ENCODE results near the gene GANC.

GANC gene

DNA sequence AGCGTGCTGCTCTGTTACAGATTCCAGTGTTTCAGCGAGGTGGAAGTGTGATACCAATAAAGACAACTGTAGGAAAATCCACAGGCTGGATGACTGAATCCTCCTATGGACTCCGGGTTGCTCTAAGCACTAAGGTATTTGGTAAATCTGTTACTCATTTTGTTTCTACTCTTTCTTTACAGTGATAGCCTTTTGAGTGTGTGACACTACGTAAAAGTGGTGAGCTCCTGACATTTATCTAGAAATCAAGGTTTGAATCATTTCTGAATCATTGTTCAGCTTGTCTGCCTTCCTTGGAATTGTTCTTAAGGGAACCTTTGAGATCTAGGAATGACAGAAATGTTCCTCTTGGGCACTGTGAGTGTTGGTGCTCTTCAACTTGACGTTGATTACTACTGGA lies 75.1 kb downstream of the GANC start:
- no peak for DNase-seq

DNA sequence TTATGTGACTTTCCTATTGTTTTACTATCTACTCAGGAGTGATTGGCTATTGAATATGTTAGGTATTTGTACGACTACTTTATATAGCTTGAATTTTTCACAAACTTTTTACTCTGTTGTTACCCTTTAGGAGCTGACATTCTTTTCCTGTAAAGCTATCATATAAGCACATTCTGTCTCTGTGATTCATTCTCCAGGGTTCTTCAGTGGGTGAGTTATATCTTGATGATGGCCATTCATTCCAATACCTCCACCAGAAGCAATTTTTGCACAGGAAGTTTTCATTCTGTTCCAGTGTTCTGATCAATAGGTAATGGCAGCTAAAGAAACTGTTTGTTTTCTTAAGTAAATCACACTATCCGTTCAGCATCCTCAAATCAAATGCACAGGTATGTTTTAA lies 76.2 kb downstream of the GANC start:
- no peak for DNase-seq

GRCh38 chr15:42352401-42352800 lies 79.4 kb downstream of the GANC start:
- DNase-seq, result no peak

GRCh38 chr15:42353061-42353460 lies 80.1 kb downstream of the GANC start:
- DNase-seq, result no peak

DNA sequence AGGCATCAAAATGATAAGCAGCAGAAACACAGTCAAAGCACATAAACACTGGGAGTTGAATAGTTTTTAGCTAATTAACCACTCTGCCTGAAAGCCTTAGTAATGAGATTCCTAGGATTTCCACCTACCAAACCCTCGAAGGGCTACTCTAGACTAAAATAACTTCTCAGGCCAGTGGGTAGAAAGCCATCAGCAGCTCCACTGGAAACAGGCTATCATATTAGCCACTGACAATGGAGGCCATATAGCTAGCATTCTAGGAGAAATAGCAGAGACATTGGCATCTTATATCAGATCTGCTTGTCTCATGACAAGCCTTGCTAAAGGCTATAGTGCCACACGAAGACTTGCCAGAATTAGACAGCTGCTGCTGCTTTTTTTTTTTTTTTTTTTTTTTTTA lies 81.8 kb downstream of the GANC start:
- DNase-seq, result no peak

- DNase-seq, result no peak
These were observed 82.3 kb downstream of the GANC start for GRCh38 chr15:42355291-42355690.

DNA sequence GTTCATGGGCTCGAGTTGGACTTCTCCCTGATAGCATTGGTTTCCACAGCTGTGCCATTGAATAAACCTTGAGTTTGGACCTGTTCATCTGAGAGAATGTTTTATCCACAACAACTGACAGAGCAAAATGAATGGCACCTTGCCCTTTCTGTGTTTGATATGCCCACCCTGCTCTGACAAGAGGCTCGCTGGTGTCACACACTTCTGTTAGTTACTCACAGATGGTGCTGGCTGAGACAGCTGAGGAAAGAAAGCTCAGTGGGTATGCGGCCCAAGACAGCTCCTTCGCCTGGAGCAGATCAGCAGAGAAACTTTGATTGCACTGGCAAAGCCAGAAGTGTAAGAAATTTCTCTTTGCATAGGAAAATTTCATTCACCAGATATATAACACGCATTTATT lies 83.8 kb downstream of the GANC start:
- peak in 1 of 2 experiments; percentile 18 for DNase-seq

DNA sequence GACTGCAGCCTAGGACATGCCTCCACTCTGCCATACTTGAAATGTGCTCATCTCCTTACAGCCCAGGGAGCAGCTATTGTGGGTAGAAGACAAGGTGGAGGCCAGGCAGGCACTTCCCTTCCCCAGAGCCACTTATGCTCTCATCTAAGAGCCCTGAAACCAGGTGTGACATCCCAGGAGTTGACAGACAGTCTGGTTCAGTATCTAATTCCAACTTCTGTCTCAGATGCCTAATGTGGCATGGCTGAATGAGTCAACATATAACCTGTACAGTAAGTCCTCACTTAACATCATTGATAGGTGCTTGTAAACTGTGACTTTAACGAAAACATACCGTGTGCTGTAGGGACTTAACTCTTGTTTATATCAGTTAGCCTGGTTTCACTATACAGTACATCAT lies 85.1 kb downstream of the GANC start:
- peak in 1 of 2 experiments; percentile 63 for DNase-seq

- DNase-seq, result no peak
These were observed 86.2 kb downstream of the GANC start, which contains the start of gene CAPN3 for GRCh38 chr15:42359249-42359648. Gene CAPN3 (plus strand): TSS chr15:42359501. CDS start chr15:42359806, 305 bp downstream.

DNA sequence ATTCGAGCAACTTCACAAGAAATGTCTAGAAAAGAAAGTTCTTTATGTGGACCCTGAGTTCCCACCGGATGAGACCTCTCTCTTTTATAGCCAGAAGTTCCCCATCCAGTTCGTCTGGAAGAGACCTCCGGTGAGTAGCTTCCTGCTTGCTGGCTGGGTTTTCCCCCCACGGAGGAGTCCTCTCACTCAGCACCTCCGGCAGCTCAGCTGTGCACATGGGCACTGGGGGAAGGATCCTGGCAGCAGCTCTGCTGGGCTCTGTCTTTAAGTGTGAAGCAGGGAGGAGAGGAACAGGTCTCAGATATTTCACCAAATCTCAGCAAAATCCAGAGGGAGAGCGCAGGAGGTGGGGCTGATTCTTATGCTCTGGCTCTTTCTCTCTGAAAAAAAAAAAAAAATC lies 87.0 kb downstream of the GANC start:
- DNase-seq, result no peak

- DNase-seq, result no peak
These were observed 87.6 kb downstream of the GANC start for GRCh38 chr15:42360535-42361112.

DNA sequence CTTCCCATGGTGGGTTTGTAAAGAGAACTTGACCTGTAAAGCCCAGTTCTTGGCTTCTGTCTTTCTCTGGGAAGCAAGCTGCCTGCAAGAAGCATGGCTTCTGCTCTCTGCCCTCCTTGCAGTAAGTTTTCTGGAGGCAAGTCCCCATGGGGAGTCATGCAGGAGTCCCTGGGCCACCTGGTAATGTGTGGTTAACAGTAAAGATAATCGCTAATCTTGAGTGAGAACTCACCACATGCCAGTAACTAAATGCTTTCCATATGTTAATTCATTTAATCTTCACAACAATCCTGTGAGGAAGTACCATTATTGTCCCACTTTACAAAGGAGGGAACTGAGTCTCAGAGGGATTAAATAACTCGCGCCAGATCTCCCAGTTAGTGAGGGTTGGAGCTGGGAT lies 90.5 kb downstream of the GANC start:
- peak; percentile 84 to 88 for DNase-seq

DNA sequence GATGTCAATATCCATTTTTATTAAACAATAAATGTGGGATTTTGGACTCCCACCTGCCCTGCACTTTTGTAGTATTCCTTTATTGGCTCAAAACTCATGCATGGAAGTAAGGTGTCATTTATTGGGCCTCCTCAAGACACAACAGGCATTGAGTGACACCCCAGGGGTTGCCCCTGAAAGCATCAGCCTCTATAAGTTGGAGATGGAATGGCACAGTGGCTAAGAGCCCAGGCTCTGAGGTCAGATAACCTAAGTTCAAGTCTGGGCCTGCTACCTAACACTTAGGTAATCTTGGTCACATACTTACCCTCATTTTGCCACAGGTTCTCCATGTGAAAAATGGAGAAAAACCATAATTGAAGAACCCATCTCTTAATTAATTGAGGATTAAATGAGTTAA lies 90.9 kb downstream of the GANC start:
- DNase-seq, result peak; percentile 74 to 78

GRCh38 chr15:42364529-42364928 lies 91.5 kb downstream of the GANC start:
- DNase-seq, result peak; percentile 73 to 89

GRCh38 chr15:42365921-42366550 lies 93.0 kb downstream of the GANC start:
- no peak for DNase-seq

DNA sequence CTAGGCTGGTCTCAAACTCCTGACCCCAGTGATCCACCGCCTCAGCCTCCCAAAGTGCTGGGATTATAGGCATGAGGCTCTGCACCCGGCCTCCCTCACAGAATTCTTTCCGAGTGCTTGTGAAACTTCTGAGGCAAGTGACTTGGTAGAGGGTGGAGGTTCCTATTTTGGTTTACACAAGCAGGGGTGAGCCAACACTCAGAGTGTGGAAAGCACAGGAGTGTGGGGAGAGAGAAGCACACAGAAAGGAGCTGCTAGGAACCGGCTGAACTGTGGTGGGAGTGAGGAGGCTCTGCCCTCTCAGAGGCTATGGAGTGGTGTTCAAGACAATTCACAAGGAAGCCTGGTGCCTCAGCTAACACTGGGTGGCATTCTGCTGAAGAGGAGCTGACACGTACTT lies 94.0 kb downstream of the GANC start:
- no peak for DNase-seq

DNA sequence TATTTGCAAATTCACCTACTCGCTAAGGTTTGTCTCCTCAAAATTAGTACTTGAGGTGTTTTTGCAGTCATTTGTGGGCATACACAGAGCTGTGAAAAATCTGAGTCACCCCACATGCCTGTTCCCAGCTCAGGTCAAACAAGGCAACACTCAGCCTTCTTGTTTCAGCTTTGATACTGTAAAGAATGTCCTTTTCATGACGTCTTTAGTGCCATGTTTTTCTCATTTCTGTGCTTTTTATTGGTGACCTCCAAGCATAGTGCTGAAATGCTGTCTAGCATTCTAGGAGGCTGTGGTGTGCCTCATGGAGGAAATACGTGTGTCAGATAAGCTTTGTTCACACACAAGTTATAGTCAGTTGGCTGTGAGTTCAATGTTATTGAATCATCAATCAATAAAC lies 95.1 kb downstream of the GANC start:
- no peak for DNase-seq

- peak in 1 of 2 experiments; percentile 42 for DNase-seq
These were observed 98.1 kb downstream of the GANC start for GRCh38 chr15:42371096-42371495.

- DNase-seq, result no peak
These were observed 100.3 kb downstream of the GANC start for GRCh38 chr15:42373274-42373673.

DNA sequence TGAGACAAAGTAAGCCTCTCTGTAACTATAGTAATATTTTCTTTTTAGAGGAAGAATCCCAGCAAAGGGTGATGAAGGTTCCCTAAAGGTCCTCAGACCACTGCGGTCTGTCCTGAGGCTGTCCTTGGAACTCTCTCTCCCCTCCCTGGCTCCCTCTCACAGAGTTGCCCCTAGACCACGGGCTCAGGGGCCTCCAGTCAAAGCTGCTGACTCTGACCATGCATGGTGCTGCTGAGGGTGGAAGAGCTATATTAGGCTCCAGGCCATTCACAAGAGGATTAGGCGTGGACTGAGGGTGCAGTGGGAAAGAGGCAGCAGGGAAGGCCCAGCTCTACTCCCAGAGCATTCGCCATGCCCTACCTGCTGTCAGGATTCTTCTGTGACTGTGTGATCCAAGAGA lies 100.9 kb downstream of the GANC start:
- DNase-seq, result no peak

- DNase-seq, result no peak
These were observed 101.8 kb downstream of the GANC start for GRCh38 chr15:42374810-42375209.

- DNase-seq, result no peak
These were observed 102.3 kb downstream of the GANC start for GRCh38 chr15:42375252-42375651.

DNA sequence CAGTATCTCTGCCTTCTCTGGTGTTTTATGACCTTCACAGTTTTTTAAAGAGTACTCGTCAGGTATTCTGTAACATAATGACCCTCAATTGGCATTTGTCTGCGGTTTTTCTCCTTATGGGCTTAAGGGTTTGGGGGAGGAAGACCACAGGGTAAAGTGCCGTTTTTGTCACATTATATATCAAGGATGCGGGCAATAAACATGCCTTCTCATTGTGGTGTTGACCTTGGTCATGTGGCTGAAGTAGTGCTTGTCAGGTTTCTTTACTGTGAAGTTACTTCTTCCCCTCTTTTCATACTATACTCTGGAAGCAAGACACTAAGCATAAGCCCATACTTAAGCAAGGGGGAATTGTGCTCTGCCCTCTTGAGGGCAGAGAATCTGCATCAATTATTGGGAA lies 102.9 kb downstream of the GANC start:
- peak in 1 of 2 experiments; percentile 34 for DNase-seq

DNA sequence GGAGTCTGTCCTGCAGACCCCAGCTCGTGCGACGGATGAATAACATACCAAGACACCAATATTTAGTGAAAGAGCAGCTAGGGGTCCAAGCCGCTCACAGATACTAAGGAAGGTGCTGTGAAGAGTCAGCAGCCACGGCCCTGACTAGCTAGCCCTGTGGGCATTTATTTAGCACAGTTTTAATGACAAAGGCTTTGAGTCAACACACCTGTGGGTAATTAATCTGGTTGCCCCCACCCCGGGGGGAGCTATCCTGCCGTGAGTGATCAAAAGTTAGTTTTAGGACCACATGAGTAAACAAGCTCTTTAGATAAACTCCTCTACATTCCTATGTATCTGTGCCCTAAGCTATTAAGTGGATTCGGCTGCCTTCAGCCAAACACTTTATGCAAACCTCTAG lies 105.0 kb downstream of the GANC start:
- DNase-seq, result no peak

- DNase-seq, result no peak
These were observed 111.6 kb downstream of the GANC start for GRCh38 chr15:42384597-42384996.

Data from NCI-H524 (cell line).